SH-SY5Y (cell line): ENCODE data around the gene KCND2.

Experiments
- GATA2 ChIP-seq: IDR thresholded peaks from 2 replicates; pipeline ENCODE4 v1.6.1; 2011; ENCODE audit warnings: mild to moderate bottlenecking, low read depth, low read length
- GATA3 ChIP-seq: IDR thresholded peaks from 2 replicates; pipeline ENCODE4 v1.6.1; 2011; ENCODE audit warnings: low read depth, mild to moderate bottlenecking, low read length, moderate library complexity

DNA sequence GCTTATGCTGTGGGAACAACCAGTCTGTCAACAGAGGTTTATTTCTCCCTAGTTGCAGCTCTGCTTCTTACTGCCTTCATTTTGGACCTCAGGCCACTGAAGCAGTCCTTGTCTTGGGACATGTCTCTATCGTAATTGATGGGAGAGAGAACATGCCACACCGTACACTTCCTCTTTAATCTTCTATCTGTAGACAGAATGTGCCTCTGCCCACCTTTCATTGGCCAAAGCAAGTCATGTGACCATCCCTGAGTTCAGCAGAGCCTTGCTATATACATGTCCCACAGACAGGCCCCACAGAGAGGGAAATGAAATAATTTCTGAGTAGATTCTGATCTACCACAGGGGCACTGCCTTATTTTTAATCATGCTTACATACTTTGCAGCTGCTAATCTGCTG, 98.0 kb downstream of the KCND2 start:
- TF ChIP-seq GATA3 (no peak), GATA2 (no peak)
